GM10266 (cell line): ENCODE data around the gene FILIP1L.

Experiments
- DNase-seq: peaks from one replicate; pipeline ENCODE4 v3.0.0; 2012; ENCODE audit errors: extremely low spot score
- CTCF ChIP-seq: IDR thresholded peaks from 2 replicates; pipeline ENCODE4 v1.5.1; 2012; ENCODE audit warnings: mild to moderate bottlenecking, low read depth; ENCODE audit not compliant: control insufficient read depth, insufficient read depth; ENCODE audit errors: missing control alignments

The FILIP1L gene

GRCh38 chr3:99958222-99958912, 155.9 kb downstream of the FILIP1L start:
- TF ChIP-seq CTCF, result no peak
- no peak for DNase-seq

- no peak for TF ChIP-seq CTCF
These were observed 157.0 kb downstream of the FILIP1L start for GRCh38 chr3:99957151-99957796.

GRCh38 chr3:99955773-99956562, 158.3 kb downstream of the FILIP1L start:
- no peak for TF ChIP-seq CTCF
- DNase-seq, result no peak

More at GRCh38 chr3:99957151-99957796, 157.0 kb downstream of the FILIP1L start:
- no peak for DNase-seq

- TF ChIP-seq CTCF, result no peak
- DNase-seq, result no peak
These were observed 159.2 kb downstream of the FILIP1L start for GRCh38 chr3:99954914-99955644.

GRCh38 chr3:99953596-99953995, 160.7 kb downstream of the FILIP1L start:
- DNase-seq, result no peak
- no peak for TF ChIP-seq CTCF

- DNase-seq, result no peak
- no peak for TF ChIP-seq CTCF
These were observed 162.0 kb downstream of the FILIP1L start for GRCh38 chr3:99952306-99952705.

GRCh38 chr3:99951701-99952100, 162.6 kb downstream of the FILIP1L start:
- no peak for DNase-seq
- no peak for TF ChIP-seq CTCF
